BE2C (cell line): Measurements from ENCODE around the gene KCTD3.

Experiments used
- DNase-seq: peaks from one replicate; pipeline ENCODE4 v3.0.0-alpha.2; 2020
- H3K27me3 ChIP-seq: fragments of 250-450 bp; sonication (Bioruptor Pico); 2 replicates; pipeline ENCODE4 v1.5.1; 2020; ENCODE audit warnings: mild to moderate bottlenecking
- H3K36me3 ChIP-seq: fragments of 250-450 bp; sonication (Bioruptor Pico); 2 replicates; pipeline ENCODE4 v1.5.1; 2020; ENCODE audit warnings: mild to moderate bottlenecking
- H3K4me1 ChIP-seq: fragments of 250-450 bp; sonication (Bioruptor Pico); 2 replicates; pipeline ENCODE4 v1.5.1; 2020
- H3K4me3 ChIP-seq: 2 replicates; pipeline ENCODE4 v1.5.1; 2011; ENCODE audit warnings: low read depth, low read length
- H3K9me3 ChIP-seq: fragments of 250-450 bp; sonication (Bioruptor Pico); 2 replicates; pipeline ENCODE4 v1.5.1; 2020
- TF ChIP-seq, protein P1 (sequence below): IDR thresholded peaks from 2 replicates; pipeline ENCODE4 v1.5.1; 2012; ENCODE audit warnings: mild to moderate bottlenecking, low read depth, low read length

KCTD3 gene

DNA sequence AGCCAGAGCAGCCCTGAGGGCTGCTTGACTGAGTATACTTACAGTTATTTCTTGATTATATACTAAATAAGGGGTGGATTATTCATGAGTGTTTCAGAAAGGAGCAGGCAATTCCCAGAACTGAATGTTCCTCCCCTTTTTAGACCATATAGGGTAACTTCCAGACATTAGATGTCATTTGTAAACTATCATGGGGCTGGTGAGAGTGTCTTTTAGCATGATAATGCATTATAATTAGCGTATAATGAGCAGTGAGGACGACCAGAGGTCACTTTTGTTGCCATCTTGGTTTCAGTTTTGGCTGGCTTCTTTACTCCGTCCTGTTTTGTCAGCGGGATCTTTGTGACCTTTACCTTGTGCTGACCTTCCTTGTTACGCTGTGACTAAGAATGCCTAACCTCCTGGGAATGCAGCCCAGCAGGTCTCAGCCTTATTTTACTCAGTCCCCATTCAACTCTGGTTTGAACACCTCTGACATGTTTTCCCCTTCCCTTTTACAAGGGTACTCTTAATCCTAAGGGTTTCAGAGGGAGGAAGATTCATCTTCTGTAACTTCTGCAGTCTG lies 16.2 kb downstream of the KCTD3 start:
- Histone ChIP-seq H3K4me3 (no peak overlapping the region), H3K27me3 (no peaks in the 10 kb centered on the region), H3K9me3 (no peaks in the 10 kb centered on the region), H3K4me1 (no peaks in the 10 kb centered on the region), H3K36me3 (peaks cover 39% of the 10 kb centered on the region)
- no peak for DNase-seq
- TF ChIP-seq, protein P1, sequence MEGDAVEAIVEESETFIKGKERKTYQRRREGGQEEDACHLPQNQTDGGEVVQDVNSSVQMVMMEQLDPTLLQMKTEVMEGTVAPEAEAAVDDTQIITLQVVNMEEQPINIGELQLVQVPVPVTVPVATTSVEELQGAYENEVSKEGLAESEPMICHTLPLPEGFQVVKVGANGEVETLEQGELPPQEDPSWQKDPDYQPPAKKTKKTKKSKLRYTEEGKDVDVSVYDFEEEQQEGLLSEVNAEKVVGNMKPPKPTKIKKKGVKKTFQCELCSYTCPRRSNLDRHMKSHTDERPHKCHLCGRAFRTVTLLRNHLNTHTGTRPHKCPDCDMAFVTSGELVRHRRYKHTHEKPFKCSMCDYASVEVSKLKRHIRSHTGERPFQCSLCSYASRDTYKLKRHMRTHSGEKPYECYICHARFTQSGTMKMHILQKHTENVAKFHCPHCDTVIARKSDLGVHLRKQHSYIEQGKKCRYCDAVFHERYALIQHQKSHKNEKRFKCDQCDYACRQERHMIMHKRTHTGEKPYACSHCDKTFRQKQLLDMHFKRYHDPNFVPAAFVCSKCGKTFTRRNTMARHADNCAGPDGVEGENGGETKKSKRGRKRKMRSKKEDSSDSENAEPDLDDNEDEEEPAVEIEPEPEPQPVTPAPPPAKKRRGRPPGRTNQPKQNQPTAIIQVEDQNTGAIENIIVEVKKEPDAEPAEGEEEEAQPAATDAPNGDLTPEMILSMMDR = no peak

DNA sequence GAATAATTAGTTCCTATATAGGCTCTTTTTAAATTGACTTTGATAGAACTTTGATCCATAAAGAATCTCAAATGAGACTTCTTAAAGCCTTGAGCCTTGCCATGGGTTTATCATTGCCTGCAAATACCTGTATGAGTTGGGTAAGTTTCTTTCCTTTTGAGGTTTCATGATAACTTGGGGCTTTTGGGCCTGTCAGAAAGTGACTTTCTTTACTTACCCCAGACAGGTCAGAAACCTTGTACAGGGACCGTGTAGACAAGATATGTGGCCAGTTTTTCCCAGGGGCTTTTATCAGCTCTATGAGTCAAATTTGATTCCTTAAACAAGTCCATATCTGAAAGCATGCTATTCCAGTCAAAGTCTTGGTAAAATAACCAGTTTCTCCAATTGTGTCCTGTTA lies 17.3 kb downstream of the KCTD3 start:
- no peaks in the 10 kb centered on the region for H3K27me3 ChIP-seq
- DNase-seq = no peak
- H3K9me3 ChIP-seq = no peaks in the 10 kb centered on the region
- no peak overlapping the region for H3K4me3 ChIP-seq
- TF ChIP-seq, protein P1 = no peak
- H3K4me1 ChIP-seq = no peaks in the 10 kb centered on the region
- peaks cover 41% of the 10 kb centered on the region for H3K36me3 ChIP-seq

DNA sequence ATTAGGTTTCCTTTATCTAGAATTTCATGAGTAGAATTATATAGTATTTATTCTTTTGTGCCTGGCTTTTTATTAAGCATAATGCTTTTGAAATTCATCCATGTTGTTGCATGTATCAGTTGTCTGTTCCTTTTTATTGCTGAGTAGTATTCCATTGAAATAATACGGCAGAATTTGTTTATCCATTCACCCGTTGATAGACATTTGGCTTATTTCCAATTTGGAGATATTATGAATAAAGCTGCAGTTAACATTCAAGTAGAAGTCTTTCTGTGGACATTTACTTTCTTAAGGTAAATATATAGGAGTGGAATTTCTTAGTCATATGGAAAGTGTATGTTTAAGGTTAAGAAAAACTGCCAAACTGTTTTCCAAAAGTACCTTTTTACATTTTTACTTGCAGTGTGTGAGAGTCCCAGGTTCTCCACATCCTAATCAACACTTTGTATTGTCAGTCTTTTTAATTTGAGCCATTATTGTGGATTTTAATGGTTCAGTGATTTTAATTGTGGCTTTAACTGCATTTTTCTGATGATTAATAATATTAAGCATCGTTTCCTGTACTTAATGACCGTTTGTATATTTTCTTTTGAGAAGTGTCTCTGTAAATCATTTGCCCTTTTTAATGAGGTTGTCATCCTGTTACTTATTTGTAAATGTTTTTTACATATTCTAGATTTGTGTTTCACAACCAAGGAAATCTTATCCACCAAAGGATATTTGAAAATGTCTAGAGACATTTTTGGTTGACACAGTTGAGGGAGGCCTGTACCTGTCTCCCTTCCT lies 22.7 kb downstream of the KCTD3 start:
- peaks cover 36% of the 10 kb centered on the region for H3K36me3 ChIP-seq
- TF ChIP-seq, protein P1 = no peak
- H3K4me3 ChIP-seq = no peak overlapping the region

DNA sequence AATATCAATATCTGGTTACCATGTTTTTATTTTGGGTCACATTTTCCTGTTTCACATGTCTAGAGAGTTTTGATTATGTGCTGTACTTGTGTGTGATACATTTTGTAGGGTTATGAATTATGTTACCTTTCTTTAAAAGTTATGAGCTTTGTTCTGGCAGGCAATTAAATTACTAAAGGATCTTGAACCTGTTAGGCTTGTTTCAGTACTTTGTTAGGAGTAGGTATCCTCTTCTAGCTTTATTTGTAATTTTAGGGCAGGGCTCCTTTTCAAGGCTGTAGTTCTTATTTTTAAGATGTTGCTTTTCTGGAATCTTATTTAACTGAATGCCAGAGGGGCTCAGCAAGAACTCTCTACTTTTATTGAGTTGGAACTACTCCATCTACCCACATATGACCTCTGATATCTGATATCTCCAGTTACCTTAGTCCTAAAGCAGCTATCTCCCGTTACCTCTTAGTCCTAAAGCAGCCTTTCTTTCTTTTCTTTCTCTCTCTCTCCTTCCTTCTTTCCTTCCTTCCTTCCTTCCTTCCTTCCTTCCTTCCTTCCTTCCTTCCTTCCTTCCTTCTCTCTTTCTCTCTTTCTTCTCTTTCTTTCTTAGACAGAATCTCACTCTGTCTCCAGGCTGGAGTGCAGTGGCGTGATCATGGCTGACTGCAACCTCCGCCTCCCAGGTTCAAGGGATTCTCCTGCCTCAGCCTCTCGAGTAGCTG lies 23.8 kb downstream of the KCTD3 start:
- no peaks in the 10 kb centered on the region for H3K9me3 ChIP-seq
- TF ChIP-seq, protein P1 = no peak
- no peak overlapping the region for H3K4me3 ChIP-seq
- H3K4me1 ChIP-seq = no peaks in the 10 kb centered on the region
- DNase-seq = no peak
- peaks cover 37% of the 10 kb centered on the region for H3K36me3 ChIP-seq
- no peaks in the 10 kb centered on the region for H3K27me3 ChIP-seq

More for the DNA sequence above, 22.7 kb downstream of the KCTD3 start:
- Histone ChIP-seq H3K9me3 (no peaks in the 10 kb centered on the region), H3K27me3 (no peaks in the 10 kb centered on the region), H3K4me1 (no peaks in the 10 kb centered on the region)
- no peak for DNase-seq

DNA sequence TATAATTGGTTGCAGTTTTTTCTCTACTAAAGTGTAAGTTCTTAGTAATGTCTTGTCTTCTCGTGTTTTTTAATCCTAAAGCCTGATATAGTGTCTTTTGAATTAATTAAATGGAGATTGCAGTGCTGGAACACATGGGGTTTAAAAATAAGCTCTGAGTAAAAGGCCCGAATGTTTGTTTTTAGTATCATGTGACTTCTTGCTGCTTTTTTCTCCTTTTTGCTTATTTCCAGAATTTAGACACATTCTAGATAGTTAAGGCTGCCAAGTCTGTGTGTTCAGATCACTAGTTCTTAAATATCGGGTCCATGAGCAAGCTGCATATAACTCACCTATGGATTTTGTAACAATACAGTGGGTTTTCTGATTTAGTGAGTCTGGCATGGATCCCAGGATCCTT lies 27.5 kb downstream of the KCTD3 start:
- DNase-seq = no peak
- Histone ChIP-seq H3K4me1 (no peaks in the 10 kb centered on the region; the same call in 1 of the 2 replicates), H3K27me3 (no peaks in the 10 kb centered on the region), H3K4me3 (no peak overlapping the region), H3K9me3 (no peaks in the 10 kb centered on the region), H3K36me3 (peaks cover 19% of the 10 kb centered on the region)
- TF ChIP-seq, protein P1 = no peak
